Measurements from ENCODE around the gene EPDR1.
"Not testable (repeated sequence)": the region's sequence is repeated elsewhere in the genome, so short reads cannot be mapped to it uniquely, and the experiment has no call there.

The EPDR1 gene

GRCh38 chr7:37930226-37930948 is 9.9 kb downstream of the EPDR1 start:
- DNase-seq, result no peak

DNA sequence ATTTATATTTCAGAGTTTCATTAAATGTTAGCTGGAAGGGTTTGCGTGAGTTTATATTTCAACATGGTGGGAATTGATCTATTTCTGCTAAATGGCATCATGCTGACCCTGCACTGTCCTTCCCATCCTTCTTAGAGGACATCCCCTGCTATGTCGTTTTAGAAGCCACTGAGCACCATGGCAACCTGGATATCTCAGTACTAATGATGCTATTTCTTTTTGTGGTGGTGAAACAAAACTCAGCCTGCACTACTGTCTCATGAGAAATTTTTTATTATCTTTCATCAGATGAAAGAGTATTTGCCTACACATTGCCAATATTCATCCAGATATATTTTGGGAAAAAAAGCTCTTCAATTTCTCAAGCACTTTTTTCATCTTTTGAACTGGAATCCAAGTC is 12.1 kb downstream of the EPDR1 start:
- no peak for DNase-seq

DNA sequence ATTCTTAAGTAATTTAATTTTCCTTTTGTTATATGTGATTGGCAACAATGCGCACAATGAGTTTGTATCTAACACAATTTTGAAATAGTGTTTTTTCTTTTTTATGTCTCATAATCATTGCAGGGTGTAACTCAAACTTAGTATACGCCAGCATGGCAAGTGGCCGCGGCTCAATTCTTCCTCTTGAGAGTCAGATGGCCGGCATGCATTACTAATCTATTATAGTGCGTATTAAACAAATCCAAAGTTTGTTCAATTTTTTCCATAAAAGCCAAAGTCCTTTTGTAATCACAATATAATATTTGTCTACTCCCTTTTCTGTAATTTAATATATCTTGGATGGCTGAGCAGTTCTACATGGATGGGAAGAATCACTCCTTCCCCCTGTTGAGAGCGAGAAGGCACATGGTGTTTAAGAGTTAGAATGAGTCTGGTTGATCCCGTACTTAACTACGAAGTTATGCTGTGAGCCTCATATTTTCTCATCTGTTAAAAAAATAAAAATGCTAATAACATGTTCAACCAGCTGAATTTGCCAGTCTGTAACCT is 12.7 kb downstream of the EPDR1 start:
- no peak for DNase-seq

GRCh38 chr7:37942934-37943610 is 22.6 kb downstream of the EPDR1 start:
- DNase-seq, result no peak

GRCh38 chr7:37943905-37944736 is 23.7 kb downstream of the EPDR1 start:
- DNase-seq, result no peak

DNA sequence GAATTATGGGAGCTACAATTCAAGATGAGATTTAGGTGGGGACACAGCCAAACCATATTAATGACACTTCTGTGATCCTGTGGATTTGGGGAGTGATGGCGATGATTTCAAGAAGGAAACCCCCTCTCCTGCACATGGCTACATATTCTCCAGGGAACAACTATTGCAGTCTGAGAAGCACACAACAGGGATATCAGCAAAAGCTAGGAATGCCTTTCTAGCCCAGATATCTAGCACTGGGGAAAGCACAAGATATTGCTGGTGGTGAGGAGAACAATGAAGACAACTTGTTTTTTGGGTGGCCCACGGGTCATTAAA is 24.3 kb downstream of the EPDR1 start:
- DNase-seq, result no peak

DNA sequence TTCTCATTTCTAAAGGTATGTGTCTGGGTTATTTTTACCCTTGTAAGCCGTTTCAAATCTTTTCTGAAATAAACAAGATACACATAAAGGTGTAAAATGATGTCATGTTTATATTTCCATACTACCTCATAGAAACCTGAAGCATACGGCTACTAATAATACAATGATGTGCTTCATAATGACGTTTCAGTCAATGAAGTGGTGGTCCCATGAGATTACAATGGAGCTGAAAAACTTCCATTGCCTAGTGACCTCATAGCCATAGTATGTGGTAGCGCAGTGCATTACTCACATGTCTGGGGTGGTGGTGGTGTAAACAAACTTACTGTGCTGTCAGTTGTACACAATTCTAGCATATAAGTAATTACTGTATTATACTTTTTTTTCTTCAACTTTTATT is 24.9 kb downstream of the EPDR1 start:
- no peak for DNase-seq

GRCh38 chr7:37947138-37947940 is 26.9 kb downstream of the EPDR1 start:
- no peak for DNase-seq

DNA sequence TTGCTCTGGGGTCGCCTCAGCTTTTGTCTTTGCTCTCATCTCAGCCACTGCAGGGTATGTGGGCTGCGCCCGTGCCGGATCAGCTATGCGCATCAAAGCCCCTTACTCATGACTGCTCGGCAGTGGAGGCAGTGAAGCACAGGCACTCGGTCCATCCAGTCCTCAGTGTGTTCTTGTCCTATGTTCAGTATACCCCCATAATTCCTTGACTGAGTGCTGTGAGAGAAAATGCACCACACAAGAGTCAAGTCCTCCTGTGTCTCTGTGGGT is 27.4 kb downstream of the EPDR1 start:
- DNase-seq, result no peak

GRCh38 chr7:37952240-37952639 is 31.8 kb downstream of the EPDR1 start:
- no peak for DNase-seq

DNA sequence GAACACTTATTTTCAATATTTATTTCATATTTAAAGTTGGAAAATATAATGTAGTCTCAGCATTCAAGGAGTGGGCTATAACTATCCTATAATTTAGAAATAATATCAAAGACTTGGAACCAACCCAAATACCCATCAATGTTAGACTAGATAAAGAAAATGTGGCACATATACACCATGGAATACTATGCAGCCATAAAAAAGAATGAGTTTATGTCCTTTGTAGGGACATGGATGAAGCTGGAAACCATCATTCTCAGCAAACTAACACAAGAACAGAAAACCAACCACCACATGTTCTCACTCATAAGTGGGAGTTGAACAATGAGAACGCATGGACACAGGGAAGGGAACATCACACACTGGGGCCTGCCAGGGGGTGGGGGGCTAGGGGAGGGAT is 33.8 kb downstream of the EPDR1 start:
- not testable (repeated sequence) for DNase-seq

GRCh38 chr7:37956791-37957190 is 36.4 kb downstream of the EPDR1 start:
- no peak for DNase-seq

- no peak for DNase-seq
Observed at GRCh38 chr7:37957221-37957970, 37.0 kb downstream of the EPDR1 start.

DNA sequence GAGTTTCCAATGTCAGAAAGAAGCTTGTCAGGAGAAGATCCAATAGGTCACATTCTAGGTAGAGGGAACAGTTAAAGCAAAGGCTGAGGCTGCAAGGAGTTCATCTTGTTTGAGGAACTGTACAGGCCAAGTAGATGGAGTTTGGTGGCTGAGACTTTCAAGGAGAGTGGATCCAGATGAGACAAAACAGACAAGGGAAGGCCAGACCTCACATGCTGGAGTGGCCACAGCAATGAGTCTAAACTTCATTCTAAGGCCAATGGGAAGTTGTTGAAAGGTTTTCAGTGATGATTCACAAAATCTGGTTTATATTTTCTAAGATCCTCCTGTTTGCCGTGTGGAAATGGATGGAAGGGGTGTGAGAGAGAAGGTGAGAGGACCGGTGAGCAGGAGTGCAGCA is 40.0 kb downstream of the EPDR1 start:
- no peak for DNase-seq

DNA sequence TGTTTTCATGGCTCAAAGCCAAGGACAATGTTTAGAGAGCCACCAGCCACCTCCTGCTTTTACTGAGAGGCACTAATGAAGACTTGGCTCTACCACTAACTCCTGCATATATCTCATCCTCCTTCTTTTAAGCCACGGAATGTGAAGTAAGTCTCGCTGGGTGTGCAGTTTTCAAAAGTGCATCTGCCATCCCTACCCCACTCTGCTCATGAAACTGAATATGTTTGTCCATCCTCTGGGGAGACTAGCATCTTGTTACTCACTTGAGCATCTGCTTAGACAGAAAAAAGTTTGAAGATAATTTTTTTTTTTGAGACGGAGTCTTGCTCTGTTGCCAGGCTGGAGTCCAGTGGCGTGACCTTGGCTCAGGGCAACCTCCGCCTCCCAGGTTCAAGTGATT is 40.8 kb downstream of the EPDR1 start:
- DNase-seq, result no peak

DNA sequence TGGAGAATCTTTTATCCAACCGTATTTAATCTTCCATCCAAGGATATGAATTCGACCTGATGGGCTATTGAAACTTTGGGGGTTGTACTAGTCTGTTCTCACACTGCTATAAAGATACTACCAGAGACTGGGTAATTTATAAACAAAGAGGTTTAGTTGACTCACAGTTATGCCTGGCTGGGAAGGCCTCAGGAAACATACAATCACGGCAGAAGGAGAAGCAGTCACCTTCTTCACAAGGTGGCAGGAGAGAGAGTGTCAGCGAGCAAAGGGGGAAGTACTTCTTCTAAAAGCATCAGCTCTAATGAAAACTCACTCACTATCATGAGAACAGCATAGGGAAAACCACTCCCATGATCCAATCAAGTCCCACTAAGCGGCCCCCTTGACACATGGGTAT is 43.8 kb downstream of the EPDR1 start:
- DNase-seq, result no peak

DNA sequence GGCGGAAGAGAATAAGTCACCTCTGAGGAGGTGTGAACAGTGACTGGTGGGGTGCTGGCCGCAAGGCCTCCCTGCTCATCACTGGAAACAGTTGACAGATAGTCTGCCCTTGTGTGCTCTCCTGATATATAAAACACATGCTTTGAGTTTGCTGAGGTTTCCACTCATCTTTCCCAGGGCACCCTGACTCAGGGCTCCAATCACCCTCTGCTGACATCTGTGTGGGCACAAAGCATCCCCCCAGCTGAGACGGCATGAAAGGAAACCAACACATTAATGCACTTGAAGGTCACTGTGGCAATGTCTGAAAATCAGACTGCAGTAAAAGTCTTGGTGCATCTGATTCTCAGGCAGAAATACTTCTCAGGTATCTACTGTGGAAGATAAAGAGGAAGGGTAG is 49.8 kb downstream of the EPDR1 start:
- DNase-seq, result no peak

GRCh38 chr7:37971491-37971890 is 51.1 kb downstream of the EPDR1 start:
- DNase-seq, result no peak

- no peak for DNase-seq
Observed at GRCh38 chr7:37973915-37974314, 53.5 kb downstream of the EPDR1 start.

GRCh38 chr7:37974711-37975110 is 54.3 kb downstream of the EPDR1 start:
- no peak for DNase-seq

- DNase-seq, result no peak
Observed at GRCh38 chr7:37977243-37977642, 56.8 kb downstream of the EPDR1 start.

DNA sequence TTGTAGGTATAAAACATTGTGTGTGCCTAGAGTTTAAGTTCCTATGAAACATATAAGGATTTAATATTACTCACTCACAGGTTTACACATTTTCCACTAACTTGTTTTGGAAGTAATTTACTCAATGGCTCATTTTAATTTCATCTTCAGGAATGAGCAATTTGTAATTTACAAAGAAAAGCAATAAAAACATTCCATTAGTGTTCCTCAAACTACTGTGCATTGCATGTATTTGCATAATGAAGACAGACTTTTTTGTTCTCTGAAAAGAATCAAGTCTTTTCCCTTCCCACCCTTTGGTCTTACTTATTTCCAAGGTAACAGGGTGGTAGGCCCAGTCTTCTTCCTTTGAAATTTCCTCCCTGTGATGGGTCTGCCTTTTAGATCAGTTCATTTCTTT is 61.2 kb downstream of the EPDR1 start:
- DNase-seq, result no peak
